Nephron progenitor cell (in vitro differentiated cells): ENCODE data around the gene SLC38A8.
A peak's percentile ranks its signal among the peaks of the same experiment; 100 is the strongest.

ENCODE experiments used
- DNase-seq: peaks from one replicate; pipeline ENCODE4 v3.0.0; 2021
- H3K27ac Mint-ChIP-seq: 2 replicates; pipeline ENCODE4 v1.8.0; 2021; ENCODE audit warnings: mild to moderate bottlenecking, moderate library complexity, mixed read lengths
- H3K27me3 Mint-ChIP-seq: 2 replicates; pipeline ENCODE4 v1.8.0; 2021; ENCODE audit warnings: mild to moderate bottlenecking, low read depth, mixed read lengths; ENCODE audit not compliant: poor library complexity
- H3K36me3 Mint-ChIP-seq: 2 replicates; pipeline ENCODE4 v1.8.0; 2021; ENCODE audit warnings: low read depth, mixed read lengths
- H3K4me1 Mint-ChIP-seq: 2 replicates; pipeline ENCODE4 v1.8.0; 2021; ENCODE audit warnings: mixed read lengths
- H3K4me3 Mint-ChIP-seq: 2 replicates; pipeline ENCODE4 v1.8.0; 2021; ENCODE audit warnings: mild to moderate bottlenecking, moderate library complexity, mixed read lengths
- H3K9me3 Mint-ChIP-seq: 2 replicates; pipeline ENCODE4 v1.8.0; 2021; ENCODE audit warnings: mild to moderate bottlenecking, moderate library complexity, mixed read lengths
- TF ChIP-seq, protein P1 (sequence below): fragments of 200-600 bp; sonication (generic); IDR thresholded peaks from 2 replicates; pipeline ENCODE4 v1.5.0; 2021; ENCODE audit warnings: antibody characterized with exemption

SLC38A8 gene

DNA sequence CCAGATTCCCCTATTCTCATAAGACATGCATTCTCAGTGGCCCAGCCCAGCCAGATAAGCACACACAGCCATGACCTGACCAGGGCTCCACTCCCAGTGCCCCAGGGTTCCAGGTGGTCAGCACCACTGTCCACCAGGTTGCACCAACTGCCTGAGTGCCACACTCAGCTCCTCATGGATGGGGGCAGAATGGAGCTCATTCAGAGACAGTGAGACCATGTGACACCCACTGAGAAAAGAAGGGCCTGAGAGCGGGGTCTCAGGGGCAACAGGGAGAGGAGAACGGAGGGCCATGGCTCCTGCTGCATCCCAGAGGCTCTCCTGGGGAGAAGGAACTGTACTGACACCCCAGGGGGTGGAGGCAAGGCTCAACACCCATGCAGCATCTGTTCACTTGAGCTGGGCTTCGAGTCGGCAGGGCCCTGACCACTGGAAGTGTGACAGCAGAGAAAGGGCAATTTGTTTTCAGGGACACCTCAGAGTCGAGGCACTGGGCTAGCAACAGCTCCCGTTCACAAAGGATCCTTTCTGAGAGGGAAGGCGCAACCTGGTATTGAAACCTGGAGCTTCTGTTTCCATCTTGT is 18.7 kb upstream of the SLC38A8 start:
- no peak for DNase-seq
- H3K27me3 Mint-ChIP-seq, result no peaks in the 10 kb centered on the region
- H3K9me3 Mint-ChIP-seq, result no peaks in the 10 kb centered on the region
- peaks cover 6% of the 10 kb centered on the region for H3K4me1 Mint-ChIP-seq
- no peak overlapping the region for H3K27ac Mint-ChIP-seq
- H3K36me3 Mint-ChIP-seq, result peaks cover 56% of the 10 kb centered on the region
- H3K4me3 Mint-ChIP-seq, result no peak overlapping the region
- TF ChIP-seq, protein P1, sequence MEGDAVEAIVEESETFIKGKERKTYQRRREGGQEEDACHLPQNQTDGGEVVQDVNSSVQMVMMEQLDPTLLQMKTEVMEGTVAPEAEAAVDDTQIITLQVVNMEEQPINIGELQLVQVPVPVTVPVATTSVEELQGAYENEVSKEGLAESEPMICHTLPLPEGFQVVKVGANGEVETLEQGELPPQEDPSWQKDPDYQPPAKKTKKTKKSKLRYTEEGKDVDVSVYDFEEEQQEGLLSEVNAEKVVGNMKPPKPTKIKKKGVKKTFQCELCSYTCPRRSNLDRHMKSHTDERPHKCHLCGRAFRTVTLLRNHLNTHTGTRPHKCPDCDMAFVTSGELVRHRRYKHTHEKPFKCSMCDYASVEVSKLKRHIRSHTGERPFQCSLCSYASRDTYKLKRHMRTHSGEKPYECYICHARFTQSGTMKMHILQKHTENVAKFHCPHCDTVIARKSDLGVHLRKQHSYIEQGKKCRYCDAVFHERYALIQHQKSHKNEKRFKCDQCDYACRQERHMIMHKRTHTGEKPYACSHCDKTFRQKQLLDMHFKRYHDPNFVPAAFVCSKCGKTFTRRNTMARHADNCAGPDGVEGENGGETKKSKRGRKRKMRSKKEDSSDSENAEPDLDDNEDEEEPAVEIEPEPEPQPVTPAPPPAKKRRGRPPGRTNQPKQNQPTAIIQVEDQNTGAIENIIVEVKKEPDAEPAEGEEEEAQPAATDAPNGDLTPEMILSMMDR, result no peak

DNA sequence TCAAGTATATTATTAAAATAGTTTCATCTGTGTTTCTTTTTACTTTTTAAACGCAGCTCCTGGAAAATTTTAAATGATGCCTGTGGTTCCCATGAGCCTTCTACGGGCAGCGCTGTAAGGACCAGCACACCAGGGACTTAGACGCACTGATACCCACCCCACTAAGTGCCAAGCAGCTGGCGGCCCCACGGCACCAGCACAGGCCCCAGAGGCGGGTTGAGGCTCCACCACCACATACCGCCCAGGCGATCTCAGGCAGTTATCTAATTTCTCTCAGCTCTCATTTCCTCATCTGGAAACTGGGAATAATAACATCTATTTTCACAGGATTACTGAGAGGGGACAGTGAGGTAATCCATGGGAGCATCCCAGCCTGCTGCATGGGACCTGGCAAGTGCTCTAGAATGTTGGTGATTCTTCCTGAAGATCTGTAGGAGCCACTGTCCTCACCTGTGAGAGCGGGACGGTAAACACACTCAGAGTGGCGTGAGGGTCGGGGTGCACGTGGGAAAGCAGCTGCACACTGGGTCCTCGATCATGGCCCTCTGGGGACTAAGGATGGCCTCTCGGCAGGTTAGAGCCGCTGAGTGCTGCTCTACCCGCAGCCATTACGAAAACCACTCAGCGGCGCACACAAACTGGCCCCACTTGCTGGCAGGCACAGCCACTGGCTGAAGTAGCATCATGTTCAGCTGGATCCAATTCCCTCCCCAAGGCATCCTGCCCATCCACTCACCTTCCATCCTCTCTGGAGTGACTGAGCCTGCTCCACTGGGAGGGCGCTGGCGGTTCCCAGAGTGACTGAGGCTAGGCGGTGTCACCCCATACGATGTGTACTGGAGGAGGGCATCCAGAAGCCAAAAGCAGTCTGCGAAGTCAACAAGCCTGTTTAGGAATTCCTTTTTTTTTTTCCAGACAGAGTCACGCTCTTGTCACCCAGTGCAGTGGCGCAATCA is 17.6 kb upstream of the SLC38A8 start:
- TF ChIP-seq, protein P1, result no peak
- no peaks in the 10 kb centered on the region for H3K9me3 Mint-ChIP-seq
- no peaks in the 10 kb centered on the region for H3K27me3 Mint-ChIP-seq
- H3K4me1 Mint-ChIP-seq, result peaks cover 17% of the 10 kb centered on the region
- H3K36me3 Mint-ChIP-seq, result peaks cover 65% of the 10 kb centered on the region
- no peak overlapping the region for H3K27ac Mint-ChIP-seq
- DNase-seq, result no peak
- H3K4me3 Mint-ChIP-seq, result no peak overlapping the region

DNA sequence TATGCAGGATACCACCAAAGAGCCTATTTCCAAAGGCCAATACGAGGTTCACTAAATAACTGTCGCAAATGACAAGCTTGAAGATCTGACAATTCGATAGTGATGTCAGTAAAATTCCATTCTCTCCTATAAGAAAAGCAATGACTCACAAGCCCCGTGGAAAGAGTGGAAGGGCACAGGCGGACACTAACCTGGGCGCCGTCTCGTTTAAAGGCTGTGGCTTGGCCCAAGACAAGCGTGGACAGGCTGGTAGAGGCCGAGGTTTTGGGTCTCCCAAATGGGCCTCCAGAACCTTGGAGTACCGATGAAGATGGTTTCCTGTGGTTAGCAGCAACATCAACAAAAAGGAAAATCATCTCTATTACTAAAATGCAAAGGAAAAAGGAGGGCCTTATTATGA is 16.5 kb upstream of the SLC38A8 start:
- Mint-ChIP-seq H3K9me3 (no peaks in the 10 kb centered on the region), H3K27ac (no peak overlapping the region), H3K4me3 (no peak overlapping the region), H3K36me3 (peaks cover 77% of the 10 kb centered on the region), H3K27me3 (no peaks in the 10 kb centered on the region), H3K4me1 (peaks cover 25% of the 10 kb centered on the region)
- TF ChIP-seq, protein P1, result no peak
- no peak for DNase-seq

DNA sequence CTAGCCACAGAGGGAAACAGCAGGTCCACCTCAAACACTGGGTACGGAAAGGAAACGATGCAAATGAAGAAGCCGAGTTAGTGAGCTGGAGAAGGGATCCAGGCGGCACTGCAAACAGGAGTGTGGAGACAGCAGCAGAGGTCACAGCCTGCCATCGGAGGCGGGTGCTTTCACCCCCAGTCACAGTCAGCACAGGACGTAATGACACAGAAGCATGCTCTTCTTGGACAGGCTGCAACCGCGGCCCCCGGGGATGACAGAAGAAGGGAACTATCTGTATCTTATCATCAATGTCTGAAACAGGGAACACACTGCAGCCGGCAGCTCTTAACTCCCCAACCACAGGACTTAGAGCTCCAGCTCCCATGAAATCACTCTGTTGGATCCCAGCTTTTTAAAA is 16.1 kb upstream of the SLC38A8 start:
- Mint-ChIP-seq H3K36me3 (peaks cover 81% of the 10 kb centered on the region), H3K4me1 (peaks cover 25% of the 10 kb centered on the region), H3K9me3 (no peaks in the 10 kb centered on the region), H3K27ac (peak overlapping the region; percentile 32), H3K4me3 (no peak overlapping the region), H3K27me3 (no peaks in the 10 kb centered on the region)
- TF ChIP-seq, protein P1, result no peak
- no peak for DNase-seq

DNA sequence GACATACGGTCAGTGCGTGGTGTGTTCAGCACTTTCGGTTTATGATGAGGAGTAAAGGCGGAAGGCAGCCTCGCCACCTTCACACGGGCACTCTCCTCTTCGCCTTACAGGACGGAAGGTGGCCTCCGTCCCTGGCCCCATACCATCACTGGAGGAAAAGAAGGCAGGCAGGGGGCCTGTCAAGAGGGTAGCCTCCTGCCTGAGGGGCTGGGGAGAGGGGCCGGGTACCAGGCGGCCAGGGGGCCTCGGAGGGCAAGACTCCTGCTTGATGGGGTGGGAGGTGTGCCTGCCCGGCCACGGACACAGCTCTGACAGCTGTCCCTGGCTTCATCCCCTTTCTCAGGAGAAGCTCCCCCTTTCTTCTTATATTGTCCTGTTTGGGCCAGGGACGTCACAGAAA is 15.6 kb upstream of the SLC38A8 start:
- H3K27ac Mint-ChIP-seq, result peak overlapping the region; percentile 64
- no peaks in the 10 kb centered on the region for H3K9me3 Mint-ChIP-seq
- no peaks in the 10 kb centered on the region for H3K27me3 Mint-ChIP-seq
- no peak for DNase-seq
- H3K36me3 Mint-ChIP-seq, result peaks cover 81% of the 10 kb centered on the region
- TF ChIP-seq, protein P1, result no peak
- H3K4me1 Mint-ChIP-seq, result peaks cover 30% of the 10 kb centered on the region
- no peak overlapping the region for H3K4me3 Mint-ChIP-seq
